Measurements from ENCODE around the gene PEX12.
"Not testable (repeated sequence)": the region's sequence is repeated elsewhere in the genome, so short reads cannot be mapped to it uniquely, and the experiment has no call there.

The PEX12 gene

GRCh38 chr17:35537601-35538141 lies 40.7 kb downstream of the PEX12 start, which contains the start of gene SLFN12L:
Gene SLFN12L, minus strand, starts transcription at chr17:35537678. Its CDS starts 15,314 bp downstream, at chr17:35522364.
- DNase-seq (ENCODE audit: low read depth in 2 of 2), result no peak

- DNase-seq (ENCODE audit: low read depth in 2 of 2), result no peak
These were observed 41.7 kb downstream of the PEX12 start for GRCh38 chr17:35536664-35537171.

- not testable (repeated sequence) for DNase-seq (ENCODE audit: low read depth in 2 of 2)
These were observed 43.0 kb downstream of the PEX12 start for GRCh38 chr17:35535406-35535805.

GRCh38 chr17:35534576-35535093 lies 43.7 kb downstream of the PEX12 start:
- DNase-seq (ENCODE audit: low read depth in 2 of 2), result no peak

- no peak for DNase-seq (ENCODE audit: low read depth in 2 of 2)
These were observed 47.2 kb downstream of the PEX12 start for GRCh38 chr17:35531160-35531559.

GRCh38 chr17:35529866-35530265 lies 48.5 kb downstream of the PEX12 start:
- DNase-seq (ENCODE audit: low read depth in 2 of 2), result no peak

- not testable (repeated sequence) for DNase-seq (ENCODE audit: low read depth in 2 of 2)
These were observed 49.0 kb downstream of the PEX12 start for GRCh38 chr17:35529326-35529725.

All from activated CD4-positive, alpha-beta T cell treated with anti-CD3 and anti-CD28 coated beads for 24 hours (primary cell).